GM12872 (cell line): ENCODE results near the gene CDRT4.

ENCODE experiments used
- TF ChIP-seq, protein P1 (sequence below): IDR thresholded peaks from 3 replicates; pipeline ENCODE4 v1.5.1; 2011; ENCODE audit warnings: low read depth, mild to moderate bottlenecking, low read length, moderate library complexity; ENCODE audit not compliant: insufficient read depth

The CDRT4 gene

DNA sequence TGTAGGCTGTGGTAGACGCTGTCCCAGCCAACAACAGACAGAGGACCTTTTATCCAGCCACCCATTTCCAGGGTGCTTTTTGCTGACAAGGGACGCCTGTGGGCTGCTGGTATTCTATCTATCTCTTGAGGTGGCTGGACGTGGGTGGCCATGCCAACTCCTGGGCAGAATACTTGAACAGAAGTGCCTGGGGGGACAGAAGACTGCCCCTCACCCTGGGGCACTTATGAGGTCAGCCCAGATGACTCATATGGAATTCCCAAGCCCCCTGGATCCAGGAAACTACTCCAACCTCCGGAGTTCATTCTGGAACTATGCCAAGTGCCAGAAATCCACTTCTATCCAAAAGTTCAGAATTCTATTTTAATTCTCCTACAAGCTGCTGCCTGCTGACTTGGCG, 61.3 kb downstream of the CDRT4 start:
- TF ChIP-seq, protein P1, sequence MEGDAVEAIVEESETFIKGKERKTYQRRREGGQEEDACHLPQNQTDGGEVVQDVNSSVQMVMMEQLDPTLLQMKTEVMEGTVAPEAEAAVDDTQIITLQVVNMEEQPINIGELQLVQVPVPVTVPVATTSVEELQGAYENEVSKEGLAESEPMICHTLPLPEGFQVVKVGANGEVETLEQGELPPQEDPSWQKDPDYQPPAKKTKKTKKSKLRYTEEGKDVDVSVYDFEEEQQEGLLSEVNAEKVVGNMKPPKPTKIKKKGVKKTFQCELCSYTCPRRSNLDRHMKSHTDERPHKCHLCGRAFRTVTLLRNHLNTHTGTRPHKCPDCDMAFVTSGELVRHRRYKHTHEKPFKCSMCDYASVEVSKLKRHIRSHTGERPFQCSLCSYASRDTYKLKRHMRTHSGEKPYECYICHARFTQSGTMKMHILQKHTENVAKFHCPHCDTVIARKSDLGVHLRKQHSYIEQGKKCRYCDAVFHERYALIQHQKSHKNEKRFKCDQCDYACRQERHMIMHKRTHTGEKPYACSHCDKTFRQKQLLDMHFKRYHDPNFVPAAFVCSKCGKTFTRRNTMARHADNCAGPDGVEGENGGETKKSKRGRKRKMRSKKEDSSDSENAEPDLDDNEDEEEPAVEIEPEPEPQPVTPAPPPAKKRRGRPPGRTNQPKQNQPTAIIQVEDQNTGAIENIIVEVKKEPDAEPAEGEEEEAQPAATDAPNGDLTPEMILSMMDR, result no peak

- TF ChIP-seq, protein P1, result no peak
These were observed 62.4 kb downstream of the CDRT4 start for GRCh38 chr17:15405058-15405415.

- TF ChIP-seq, protein P1, result no peak
These were observed 63.0 kb downstream of the CDRT4 start for GRCh38 chr17:15404106-15405057.

- TF ChIP-seq, protein P1, result no peak
These were observed 64.0 kb downstream of the CDRT4 start for GRCh38 chr17:15403276-15403939.

DNA sequence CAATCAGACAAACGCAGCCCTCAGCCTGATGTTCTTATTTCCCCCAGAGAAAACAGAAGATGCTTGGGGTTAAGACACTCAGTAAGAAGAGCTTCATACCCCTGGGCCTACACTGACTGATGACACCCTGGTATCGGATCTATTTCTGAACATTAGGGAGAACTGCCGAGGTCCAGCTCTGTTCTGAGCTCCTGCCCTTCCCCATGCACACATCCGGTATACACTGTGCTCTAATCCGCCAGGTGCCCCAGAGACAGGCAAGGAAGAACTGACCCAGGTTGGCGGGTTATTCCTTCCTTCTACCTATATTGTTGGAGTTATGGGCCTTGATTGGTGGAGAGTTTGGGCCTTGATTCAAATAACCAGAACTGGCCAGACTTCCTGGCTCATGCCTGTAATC, 68.0 kb downstream of the CDRT4 start:
- TF ChIP-seq, protein P1, result no peak

- TF ChIP-seq, protein P1, result no peak
These were observed 68.6 kb downstream of the CDRT4 start for GRCh38 chr17:15398736-15399331.

- TF ChIP-seq, protein P1, result no peak
These were observed 69.1 kb downstream of the CDRT4 start for GRCh38 chr17:15398291-15398690.
